Nephron progenitor cell (in vitro differentiated cells): ENCODE results near the gene FRMD5.
A peak's percentile ranks its signal among the peaks of the same experiment; 100 is the strongest.

ENCODE experiments used
- DNase-seq: peaks from one replicate; pipeline ENCODE4 v3.0.0; 2021
- H3K27ac Mint-ChIP-seq: 2 replicates; pipeline ENCODE4 v1.8.0; 2021; ENCODE audit warnings: mild to moderate bottlenecking, moderate library complexity, mixed read lengths
- H3K27me3 Mint-ChIP-seq: 2 replicates; pipeline ENCODE4 v1.8.0; 2021; ENCODE audit warnings: mild to moderate bottlenecking, low read depth, mixed read lengths; ENCODE audit not compliant: poor library complexity
- H3K36me3 Mint-ChIP-seq: 2 replicates; pipeline ENCODE4 v1.8.0; 2021; ENCODE audit warnings: low read depth, mixed read lengths
- H3K4me1 Mint-ChIP-seq: 2 replicates; pipeline ENCODE4 v1.8.0; 2021; ENCODE audit warnings: mixed read lengths
- H3K4me3 Mint-ChIP-seq: 2 replicates; pipeline ENCODE4 v1.8.0; 2021; ENCODE audit warnings: mild to moderate bottlenecking, moderate library complexity, mixed read lengths
- H3K9me3 Mint-ChIP-seq: 2 replicates; pipeline ENCODE4 v1.8.0; 2021; ENCODE audit warnings: mild to moderate bottlenecking, moderate library complexity, mixed read lengths
- TF ChIP-seq, protein P1 (sequence below): fragments of 200-600 bp; sonication (generic); IDR thresholded peaks from 2 replicates; pipeline ENCODE4 v1.5.0; 2021; ENCODE audit warnings: antibody characterized with exemption

The FRMD5 gene

DNA sequence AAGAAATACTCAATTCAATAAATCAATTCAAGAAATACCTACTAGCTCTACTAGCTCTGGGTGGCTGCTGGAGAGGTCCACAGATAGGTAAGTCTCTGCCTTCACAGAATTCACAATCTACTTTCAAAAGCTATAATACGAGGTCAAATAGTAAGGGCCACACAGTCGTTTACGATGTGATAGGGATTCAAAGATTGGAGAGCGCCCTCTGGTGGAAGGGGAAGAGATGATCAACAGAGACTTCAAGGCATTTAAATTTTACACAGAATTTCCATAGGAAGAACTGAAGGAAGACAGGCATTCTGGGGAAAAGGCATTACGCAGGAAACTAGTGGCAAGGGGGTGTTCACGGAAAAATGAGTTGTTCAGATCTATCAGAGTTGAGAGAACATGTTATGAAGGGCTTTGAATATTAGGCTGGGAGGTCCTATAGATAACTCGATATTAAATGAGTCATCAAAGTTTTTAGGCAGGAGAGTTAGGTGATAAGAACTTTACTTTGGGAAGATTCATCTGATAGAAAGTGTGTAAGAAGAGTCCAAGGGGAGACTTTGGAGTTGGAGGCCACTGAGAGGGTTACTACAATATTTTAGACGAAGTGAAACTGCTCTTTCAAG lies 128.8 kb downstream of the FRMD5 start:
- H3K9me3 Mint-ChIP-seq: no peaks in the 10 kb centered on the region
- no peak overlapping the region for H3K4me3 Mint-ChIP-seq
- TF ChIP-seq, protein P1, sequence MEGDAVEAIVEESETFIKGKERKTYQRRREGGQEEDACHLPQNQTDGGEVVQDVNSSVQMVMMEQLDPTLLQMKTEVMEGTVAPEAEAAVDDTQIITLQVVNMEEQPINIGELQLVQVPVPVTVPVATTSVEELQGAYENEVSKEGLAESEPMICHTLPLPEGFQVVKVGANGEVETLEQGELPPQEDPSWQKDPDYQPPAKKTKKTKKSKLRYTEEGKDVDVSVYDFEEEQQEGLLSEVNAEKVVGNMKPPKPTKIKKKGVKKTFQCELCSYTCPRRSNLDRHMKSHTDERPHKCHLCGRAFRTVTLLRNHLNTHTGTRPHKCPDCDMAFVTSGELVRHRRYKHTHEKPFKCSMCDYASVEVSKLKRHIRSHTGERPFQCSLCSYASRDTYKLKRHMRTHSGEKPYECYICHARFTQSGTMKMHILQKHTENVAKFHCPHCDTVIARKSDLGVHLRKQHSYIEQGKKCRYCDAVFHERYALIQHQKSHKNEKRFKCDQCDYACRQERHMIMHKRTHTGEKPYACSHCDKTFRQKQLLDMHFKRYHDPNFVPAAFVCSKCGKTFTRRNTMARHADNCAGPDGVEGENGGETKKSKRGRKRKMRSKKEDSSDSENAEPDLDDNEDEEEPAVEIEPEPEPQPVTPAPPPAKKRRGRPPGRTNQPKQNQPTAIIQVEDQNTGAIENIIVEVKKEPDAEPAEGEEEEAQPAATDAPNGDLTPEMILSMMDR: peak; percentile 82
- peak; percentile 58 for DNase-seq
- no peaks in the 10 kb centered on the region for H3K27me3 Mint-ChIP-seq
- H3K27ac Mint-ChIP-seq: no peak overlapping the region
- H3K36me3 Mint-ChIP-seq: no peaks in the 10 kb centered on the region
- H3K4me1 Mint-ChIP-seq: no peaks in the 10 kb centered on the region

GRCh38 chr15:44064706-44065105 lies 130.4 kb downstream of the FRMD5 start:
- TF ChIP-seq, protein P1: no peak
- no peak for DNase-seq
- Mint-ChIP-seq H3K27me3 (no peaks in the 10 kb centered on the region), H3K27ac (no peak overlapping the region), H3K4me3 (no peak overlapping the region), H3K9me3 (no peaks in the 10 kb centered on the region), H3K4me1 (no peaks in the 10 kb centered on the region), H3K36me3 (no peaks in the 10 kb centered on the region)

DNA sequence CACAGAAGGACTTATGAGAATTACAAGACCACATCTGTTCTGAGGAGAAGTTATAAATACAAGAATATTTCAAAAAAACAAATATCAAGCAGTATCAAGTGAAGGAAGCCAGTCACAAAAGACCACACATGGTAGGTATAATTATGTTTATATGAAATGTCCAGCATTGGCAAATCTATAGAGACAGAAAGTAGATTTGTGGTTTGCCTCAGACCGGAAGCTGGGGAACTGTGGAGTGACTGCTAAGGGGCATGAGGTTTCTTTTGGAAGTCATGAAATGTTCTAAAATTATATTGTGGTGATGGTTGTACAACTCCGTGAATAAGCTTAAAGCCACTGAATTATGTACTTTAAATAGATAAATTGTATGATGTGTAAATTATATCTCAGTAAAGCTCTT lies 136.9 kb downstream of the FRMD5 start:
- Mint-ChIP-seq H3K4me3 (no peak overlapping the region), H3K36me3 (no peaks in the 10 kb centered on the region), H3K4me1 (no peaks in the 10 kb centered on the region), H3K27me3 (peaks cover 4% of the 10 kb centered on the region), H3K27ac (no peak overlapping the region), H3K9me3 (no peaks in the 10 kb centered on the region)
- no peak for DNase-seq
- TF ChIP-seq, protein P1: no peak

DNA sequence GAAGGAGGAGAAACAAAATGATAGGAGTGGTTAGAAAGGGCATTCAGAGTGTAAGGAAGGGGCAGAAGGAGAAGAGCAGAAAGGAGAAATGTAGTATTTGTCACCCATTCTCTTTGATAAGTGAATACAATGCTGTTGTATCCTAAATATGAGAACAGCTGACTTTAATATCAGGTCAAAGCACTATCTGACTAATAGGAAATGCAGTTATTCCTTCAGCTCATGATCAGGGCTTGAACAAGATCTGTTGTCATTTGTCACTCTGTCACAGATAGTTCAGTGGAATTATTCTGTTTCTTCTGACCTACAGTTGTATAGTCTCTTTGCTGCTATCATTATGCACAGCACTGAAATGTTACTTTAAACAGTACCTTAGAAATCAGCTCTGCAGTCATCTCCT lies 149.4 kb downstream of the FRMD5 start:
- Mint-ChIP-seq H3K4me3 (no peak overlapping the region), H3K27ac (no peak overlapping the region), H3K9me3 (peaks cover 11% of the 10 kb centered on the region), H3K4me1 (no peaks in the 10 kb centered on the region), H3K27me3 (peaks cover 6% of the 10 kb centered on the region), H3K36me3 (no peaks in the 10 kb centered on the region)
- TF ChIP-seq, protein P1: no peak
- no peak for DNase-seq

DNA sequence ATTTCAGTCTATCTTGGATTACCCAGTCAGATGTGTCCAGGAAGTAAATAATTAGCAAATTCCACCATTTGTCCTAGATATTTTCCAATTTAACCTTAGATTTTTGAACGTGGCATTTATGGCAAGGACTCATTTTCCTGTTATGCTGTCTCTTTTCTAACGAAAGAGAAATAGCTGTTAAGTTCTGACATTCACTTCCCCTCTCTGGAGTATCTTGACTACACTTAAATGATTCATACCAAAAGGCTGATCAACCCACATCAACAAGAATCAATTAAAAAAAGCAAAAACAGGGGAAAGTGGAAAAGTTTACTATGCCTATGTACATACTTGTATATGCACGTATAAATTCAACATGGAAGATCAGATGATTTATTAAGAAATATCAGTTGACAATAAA lies 149.9 kb downstream of the FRMD5 start:
- Mint-ChIP-seq H3K4me1 (no peaks in the 10 kb centered on the region), H3K9me3 (peaks cover 15% of the 10 kb centered on the region), H3K4me3 (no peak overlapping the region), H3K36me3 (no peaks in the 10 kb centered on the region), H3K27ac (no peak overlapping the region), H3K27me3 (peaks cover 6% of the 10 kb centered on the region)
- TF ChIP-seq, protein P1: no peak
- DNase-seq: no peak

DNA sequence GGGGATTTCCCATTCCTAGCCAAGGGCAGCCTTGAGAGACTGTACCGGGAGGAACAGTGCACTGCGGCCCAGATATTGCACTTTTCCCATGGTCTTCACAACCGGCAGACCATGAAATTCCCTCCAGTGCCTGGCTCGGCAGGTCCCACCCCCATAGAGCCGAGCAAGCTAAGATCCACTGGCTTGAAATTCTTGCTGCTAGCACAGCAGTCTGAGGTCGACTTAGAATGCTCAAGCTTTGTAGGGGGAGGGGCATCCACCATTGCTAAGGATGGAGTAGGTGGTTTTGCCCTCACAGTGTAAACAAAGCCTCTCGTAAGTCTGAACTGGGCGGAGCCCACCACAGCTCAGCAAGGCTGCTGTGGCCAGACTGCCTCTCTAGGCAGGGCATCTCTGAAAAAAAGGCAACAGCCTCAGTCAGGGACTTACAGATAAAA lies 156.3 kb downstream of the FRMD5 start:
- H3K27me3 Mint-ChIP-seq: peaks cover 2% of the 10 kb centered on the region
- no peak overlapping the region for H3K27ac Mint-ChIP-seq
- H3K36me3 Mint-ChIP-seq: no peaks in the 10 kb centered on the region
- DNase-seq: peak; percentile 31
- H3K4me1 Mint-ChIP-seq: peaks cover 10% of the 10 kb centered on the region
- peaks cover 27% of the 10 kb centered on the region for H3K9me3 Mint-ChIP-seq
- H3K4me3 Mint-ChIP-seq: peak overlapping the region; percentile 11
- TF ChIP-seq, protein P1: no peak
